NOMO-1 treated with dmso at 0.1 percent for 144 hours (cell line): ENCODE data around the gene NLGN4Y.
"Not testable (repeated sequence)": the region's sequence is repeated elsewhere in the genome, so short reads cannot be mapped to it uniquely, and the experiment has no call there.

Experiments used
- DNase-seq: peaks from one replicate; lab custom pipeline; 2025; ENCODE audit not compliant: unreplicated experiment; lab: John Stamatoyannopoulos, UW

The NLGN4Y gene

GRCh38 chrY:14834103-14835060 lies 310.1 kb downstream of the NLGN4Y start:
- DNase-seq = no peak

GRCh38 chrY:14837466-14837865 lies 313.1 kb downstream of the NLGN4Y start:
- no peak for DNase-seq

GRCh38 chrY:14850734-14851133 lies 326.4 kb downstream of the NLGN4Y start:
- DNase-seq = no peak

GRCh38 chrY:14860448-14860847 lies 336.1 kb downstream of the NLGN4Y start:
- DNase-seq = no peak

DNA sequence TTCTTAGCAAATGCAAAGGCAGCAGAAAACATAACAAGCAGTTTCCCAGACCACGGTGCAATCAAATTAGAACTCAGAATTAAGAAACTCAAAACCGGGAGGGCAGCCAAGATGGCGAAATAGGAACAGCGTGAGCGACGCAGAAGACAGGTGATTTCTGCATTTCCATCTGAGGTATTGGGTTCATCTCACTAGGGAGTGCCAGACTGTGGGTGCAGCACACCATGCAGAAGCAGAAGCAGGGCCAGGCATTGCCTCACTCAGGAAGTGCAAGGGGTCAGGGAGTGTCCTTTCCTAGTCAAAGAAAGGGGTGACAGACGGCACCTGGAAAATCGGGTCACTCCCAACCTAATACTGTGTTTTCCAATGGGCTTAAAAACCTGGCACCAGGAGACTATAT lies 336.7 kb downstream of the NLGN4Y start:
- not testable (repeated sequence) for DNase-seq

DNA sequence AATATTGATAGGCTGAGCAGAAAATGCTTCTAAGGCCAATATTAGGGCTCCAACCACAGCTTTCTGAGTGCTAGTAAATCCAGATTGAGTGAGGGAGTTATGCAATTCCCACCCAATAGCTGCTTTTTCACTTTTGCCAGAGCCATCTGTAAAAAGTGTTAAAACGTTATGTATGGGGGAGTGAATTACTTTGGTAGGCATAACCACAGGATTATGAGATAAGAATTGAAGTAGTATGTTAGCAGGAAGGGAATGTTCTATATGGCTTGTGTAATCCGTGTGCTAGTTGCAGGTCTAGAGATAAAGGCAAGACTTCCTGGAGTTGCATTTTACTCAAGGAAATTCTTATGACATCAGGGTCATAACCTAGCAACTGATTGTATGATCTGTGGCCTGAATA lies 347.6 kb downstream of the NLGN4Y start:
- DNase-seq = no peak
